AG09309 (cell line): ENCODE results near the gene TAF1B.

Source experiments
- DNase-seq: peaks from one replicate; pipeline ENCODE4 v3.0.0-alpha.2; 2010; ENCODE audit warnings: low read depth
- H3K4me3 ChIP-seq: 2 replicates; pipeline ENCODE4 v1.5.1; 2011; ENCODE audit warnings: mild to moderate bottlenecking, low read depth, low read length, moderate library complexity; ENCODE audit not compliant: control insufficient read depth
- TF ChIP-seq, protein P1 (sequence below): IDR thresholded peaks from 2 replicates; pipeline ENCODE4 v1.5.1; 2011; ENCODE audit warnings: mild to moderate bottlenecking, low read depth, low read length, inconsistent platforms; ENCODE audit not compliant: insufficient read depth, control insufficient read depth; ENCODE audit errors: missing control alignments

The TAF1B gene

DNA sequence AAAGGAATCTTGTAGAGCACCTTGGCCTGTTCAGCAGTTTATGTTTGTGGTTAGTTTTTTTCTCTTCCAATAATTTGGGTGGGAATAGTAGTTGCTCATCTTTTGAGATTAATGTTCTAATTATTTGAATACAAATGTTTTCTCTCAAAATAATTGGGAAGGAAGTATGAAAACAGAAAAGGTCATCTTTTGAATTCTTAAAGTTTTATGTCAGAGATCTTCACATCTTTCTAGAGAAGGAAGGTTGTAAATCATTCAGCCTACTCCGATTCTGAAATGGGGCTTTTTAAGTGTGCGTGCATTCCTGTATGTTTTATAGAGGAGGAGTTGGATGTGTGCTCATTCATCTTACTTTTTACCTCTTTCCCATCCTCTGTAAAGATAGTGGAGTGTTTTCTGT is 137.2 kb downstream of the TAF1B start:
- H3K4me3 ChIP-seq, result no peak overlapping the region
- TF ChIP-seq, protein P1, sequence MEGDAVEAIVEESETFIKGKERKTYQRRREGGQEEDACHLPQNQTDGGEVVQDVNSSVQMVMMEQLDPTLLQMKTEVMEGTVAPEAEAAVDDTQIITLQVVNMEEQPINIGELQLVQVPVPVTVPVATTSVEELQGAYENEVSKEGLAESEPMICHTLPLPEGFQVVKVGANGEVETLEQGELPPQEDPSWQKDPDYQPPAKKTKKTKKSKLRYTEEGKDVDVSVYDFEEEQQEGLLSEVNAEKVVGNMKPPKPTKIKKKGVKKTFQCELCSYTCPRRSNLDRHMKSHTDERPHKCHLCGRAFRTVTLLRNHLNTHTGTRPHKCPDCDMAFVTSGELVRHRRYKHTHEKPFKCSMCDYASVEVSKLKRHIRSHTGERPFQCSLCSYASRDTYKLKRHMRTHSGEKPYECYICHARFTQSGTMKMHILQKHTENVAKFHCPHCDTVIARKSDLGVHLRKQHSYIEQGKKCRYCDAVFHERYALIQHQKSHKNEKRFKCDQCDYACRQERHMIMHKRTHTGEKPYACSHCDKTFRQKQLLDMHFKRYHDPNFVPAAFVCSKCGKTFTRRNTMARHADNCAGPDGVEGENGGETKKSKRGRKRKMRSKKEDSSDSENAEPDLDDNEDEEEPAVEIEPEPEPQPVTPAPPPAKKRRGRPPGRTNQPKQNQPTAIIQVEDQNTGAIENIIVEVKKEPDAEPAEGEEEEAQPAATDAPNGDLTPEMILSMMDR, result no peak
- no peak for DNase-seq

DNA sequence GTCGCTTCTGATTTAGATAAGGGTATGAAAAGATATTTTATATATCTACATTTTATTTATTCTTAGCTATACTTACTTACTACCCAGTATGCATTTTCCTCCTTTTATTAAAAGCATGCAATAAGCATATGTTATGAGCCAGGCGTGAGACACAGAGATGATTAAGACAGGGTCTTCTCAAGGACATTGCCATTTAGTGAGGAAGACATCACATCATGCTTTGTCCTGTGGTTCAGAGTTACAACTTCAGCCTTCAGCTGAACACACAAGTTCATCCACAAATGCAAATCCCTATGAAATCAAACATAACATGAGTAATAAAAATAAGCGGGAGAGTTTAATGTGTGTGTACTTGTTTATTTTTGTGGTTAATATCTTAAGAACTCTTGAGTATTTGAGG is 138.4 kb downstream of the TAF1B start:
- TF ChIP-seq, protein P1, result no peak
- DNase-seq, result no peak
- H3K4me3 ChIP-seq, result no peak overlapping the region

DNA sequence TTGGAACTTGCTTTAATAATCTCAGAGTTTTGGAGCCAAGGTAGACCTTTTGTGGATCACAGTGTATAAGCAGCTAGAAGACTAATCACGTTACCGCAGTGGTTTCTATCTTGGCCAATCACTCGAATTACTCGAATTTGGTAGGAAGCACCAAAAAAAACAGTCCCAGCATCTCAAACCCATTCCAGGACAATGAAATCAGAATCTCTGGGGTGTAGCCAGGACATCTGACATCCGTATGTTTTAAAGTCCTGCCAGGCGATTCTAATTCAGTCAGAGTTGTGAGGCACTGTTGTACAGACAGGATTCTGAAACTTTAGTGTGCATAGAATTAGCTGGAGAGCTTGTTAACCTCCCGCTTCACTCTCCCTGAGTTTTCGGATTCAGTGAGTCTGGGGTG is 139.0 kb downstream of the TAF1B start:
- peak; percentile 81 for DNase-seq
- TF ChIP-seq, protein P1, result no peak
- no peak overlapping the region for H3K4me3 ChIP-seq

DNA sequence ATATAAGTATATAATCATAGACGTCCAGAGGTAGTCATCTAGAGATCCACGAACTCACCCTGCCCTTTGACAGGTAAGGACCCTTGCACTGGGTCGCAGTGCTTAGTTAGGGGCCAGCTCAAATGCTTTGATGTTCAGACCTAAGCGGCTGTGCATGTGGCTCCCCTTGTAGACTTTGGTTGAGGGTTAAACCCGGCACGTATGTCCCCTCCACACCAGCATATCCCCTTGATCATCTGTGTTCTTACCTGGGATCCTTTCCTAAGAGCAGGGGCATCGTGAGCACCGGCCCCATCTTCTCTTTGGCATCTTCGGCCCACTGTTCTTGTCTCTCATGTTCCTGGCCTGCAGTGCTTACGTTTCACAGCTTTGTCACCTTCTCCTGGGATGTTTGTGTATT is 139.6 kb downstream of the TAF1B start:
- TF ChIP-seq, protein P1, result no peak
- DNase-seq, result no peak
- no peak overlapping the region for H3K4me3 ChIP-seq

DNA sequence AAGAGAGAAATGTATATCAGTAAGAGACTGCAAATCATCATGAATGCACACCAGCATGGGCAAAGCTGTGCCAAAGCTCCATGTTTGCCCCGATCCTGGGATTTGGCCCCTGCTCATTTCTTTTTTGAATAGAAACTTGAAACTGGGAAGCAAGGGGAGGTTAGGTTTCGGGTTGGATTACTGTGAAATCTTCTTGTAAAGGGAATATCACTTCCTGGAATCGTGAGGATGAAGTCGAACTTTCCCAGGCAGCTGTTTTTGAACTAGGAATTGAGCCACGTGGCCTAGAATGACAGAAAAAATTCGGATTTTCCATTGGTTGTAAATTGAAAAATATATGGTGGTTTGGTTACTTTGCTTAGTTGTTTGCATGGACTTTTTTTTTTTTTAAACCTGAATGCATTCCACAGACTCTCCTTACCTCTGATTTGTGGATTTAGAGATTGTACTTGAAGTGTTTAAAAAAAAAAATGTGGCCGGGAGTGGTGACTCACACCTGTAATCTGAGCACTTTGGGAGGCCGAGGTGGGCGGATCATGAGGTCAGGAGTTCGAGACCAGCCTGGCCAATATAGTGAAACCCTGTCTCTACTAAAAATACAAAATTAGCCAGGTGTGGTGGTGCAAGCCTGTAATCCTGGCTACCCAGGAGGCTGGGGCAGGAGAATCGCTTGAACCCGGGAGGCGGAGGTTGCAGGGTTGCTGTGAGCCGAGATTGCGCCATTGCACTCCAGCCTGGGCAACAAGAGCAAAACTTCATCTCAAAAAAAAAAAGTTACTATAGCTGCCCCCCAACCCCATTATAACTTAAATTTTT is 140.3 kb downstream of the TAF1B start:
- no peak overlapping the region for H3K4me3 ChIP-seq
- TF ChIP-seq, protein P1, result no peak
- no peak for DNase-seq
